Ishikawa (cell line): ENCODE measurements around the gene SFMBT1.

Source experiments
- CEBPB ChIP-seq: IDR thresholded peaks from 2 replicates; pipeline ENCODE4 v1.6.1; 2012
- CREB1 ChIP-seq: IDR thresholded peaks from 2 replicates; pipeline ENCODE4 v1.6.1; 2012; ENCODE audit warnings: low read depth
- EGR1 ChIP-seq: IDR thresholded peaks from 2 replicates; pipeline ENCODE4 v1.6.1; 2012
- EP300 ChIP-seq: IDR thresholded peaks from 2 replicates; pipeline ENCODE4 v1.6.1; 2012; ENCODE audit warnings: borderline replicate concordance
- FOXM1 ChIP-seq: IDR thresholded peaks from 2 replicates; pipeline ENCODE4 v1.6.1; 2012; ENCODE audit warnings: low read depth, borderline replicate concordance
- NFIC ChIP-seq: IDR thresholded peaks from 2 replicates; pipeline ENCODE4 v1.6.1; 2012
- RAD21 ChIP-seq: IDR thresholded peaks from 2 replicates; pipeline ENCODE4 v1.6.1; 2012; ENCODE audit warnings: low read depth
- TAF1 ChIP-seq: IDR thresholded peaks from 2 replicates; pipeline ENCODE4 v1.6.1; 2012; ENCODE audit warnings: low read depth, mild to moderate bottlenecking
- TCF12 ChIP-seq: IDR thresholded peaks from 2 replicates; pipeline ENCODE4 v1.6.1; 2012; ENCODE audit warnings: low read depth
- TEAD4 ChIP-seq: IDR thresholded peaks from 2 replicates; pipeline ENCODE4 v1.6.1; 2012
- USF1 ChIP-seq: IDR thresholded peaks from 2 replicates; pipeline ENCODE4 v1.6.1; 2012
- YY1 ChIP-seq: IDR thresholded peaks from 2 replicates; pipeline ENCODE4 v1.6.1; 2012; ENCODE audit warnings: low read depth
- ZBTB7A ChIP-seq: IDR thresholded peaks from 2 replicates; pipeline ENCODE4 v1.6.1; 2012; ENCODE audit warnings: low read depth
- TF ChIP-seq, protein P1 (sequence below): IDR thresholded peaks from 2 replicates; pipeline ENCODE4 v1.6.1; 2012
- TF ChIP-seq, protein P2 (sequence below): IDR thresholded peaks from 2 replicates; pipeline ENCODE4 v1.6.1; 2012; ENCODE audit warnings: low read depth, mild to moderate bottlenecking

Gene SFMBT1

DNA sequence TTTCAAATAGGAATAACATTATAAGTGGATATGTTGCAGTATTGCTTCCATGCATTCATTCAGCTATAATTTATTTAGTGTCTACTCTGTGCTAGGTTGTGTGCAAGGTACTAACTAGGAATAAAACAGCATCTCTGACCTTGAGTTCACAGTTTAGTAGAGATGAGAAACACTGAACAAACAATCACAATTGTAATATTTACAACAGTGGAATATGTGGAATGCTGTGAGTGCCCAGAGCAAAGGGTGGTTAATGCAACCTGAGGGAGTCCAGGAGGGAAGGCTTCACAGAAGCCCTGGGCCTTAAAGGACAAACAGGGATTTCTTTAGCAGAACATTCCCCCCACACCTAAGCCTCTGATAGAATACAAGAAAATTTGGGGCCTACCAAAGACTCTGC, 13.3 kb downstream of the SFMBT1 start:
- TF ChIP-seq TEAD4 (no peak), CREB1 (no peak), TAF1 (no peak), YY1 (no peak), CEBPB (no peak), EGR1 (no peak), USF1 (no peak), ZBTB7A (no peak), TCF12 (no peak), NFIC (no peak), RAD21 (no peak), EP300 (no peak), FOXM1 (no peak)
- TF ChIP-seq, protein P1, sequence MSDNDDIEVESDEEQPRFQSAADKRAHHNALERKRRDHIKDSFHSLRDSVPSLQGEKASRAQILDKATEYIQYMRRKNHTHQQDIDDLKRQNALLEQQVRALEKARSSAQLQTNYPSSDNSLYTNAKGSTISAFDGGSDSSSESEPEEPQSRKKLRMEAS: no peak
- TF ChIP-seq, protein P2, sequence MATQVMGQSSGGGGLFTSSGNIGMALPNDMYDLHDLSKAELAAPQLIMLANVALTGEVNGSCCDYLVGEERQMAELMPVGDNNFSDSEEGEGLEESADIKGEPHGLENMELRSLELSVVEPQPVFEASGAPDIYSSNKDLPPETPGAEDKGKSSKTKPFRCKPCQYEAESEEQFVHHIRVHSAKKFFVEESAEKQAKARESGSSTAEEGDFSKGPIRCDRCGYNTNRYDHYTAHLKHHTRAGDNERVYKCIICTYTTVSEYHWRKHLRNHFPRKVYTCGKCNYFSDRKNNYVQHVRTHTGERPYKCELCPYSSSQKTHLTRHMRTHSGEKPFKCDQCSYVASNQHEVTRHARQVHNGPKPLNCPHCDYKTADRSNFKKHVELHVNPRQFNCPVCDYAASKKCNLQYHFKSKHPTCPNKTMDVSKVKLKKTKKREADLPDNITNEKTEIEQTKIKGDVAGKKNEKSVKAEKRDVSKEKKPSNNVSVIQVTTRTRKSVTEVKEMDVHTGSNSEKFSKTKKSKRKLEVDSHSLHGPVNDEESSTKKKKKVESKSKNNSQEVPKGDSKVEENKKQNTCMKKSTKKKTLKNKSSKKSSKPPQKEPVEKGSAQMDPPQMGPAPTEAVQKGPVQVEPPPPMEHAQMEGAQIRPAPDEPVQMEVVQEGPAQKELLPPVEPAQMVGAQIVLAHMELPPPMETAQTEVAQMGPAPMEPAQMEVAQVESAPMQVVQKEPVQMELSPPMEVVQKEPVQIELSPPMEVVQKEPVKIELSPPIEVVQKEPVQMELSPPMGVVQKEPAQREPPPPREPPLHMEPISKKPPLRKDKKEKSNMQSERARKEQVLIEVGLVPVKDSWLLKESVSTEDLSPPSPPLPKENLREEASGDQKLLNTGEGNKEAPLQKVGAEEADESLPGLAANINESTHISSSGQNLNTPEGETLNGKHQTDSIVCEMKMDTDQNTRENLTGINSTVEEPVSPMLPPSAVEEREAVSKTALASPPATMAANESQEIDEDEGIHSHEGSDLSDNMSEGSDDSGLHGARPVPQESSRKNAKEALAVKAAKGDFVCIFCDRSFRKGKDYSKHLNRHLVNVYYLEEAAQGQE: no peak

- 0 out of 2 replicates have a peak, but pooled peaks have one; percentile 26 for TF ChIP-seq EGR1
- TF ChIP-seq CEBPB: no peak
These were observed 15.0 kb downstream of the SFMBT1 start for GRCh38 chr3:53030619-53031449.

DNA sequence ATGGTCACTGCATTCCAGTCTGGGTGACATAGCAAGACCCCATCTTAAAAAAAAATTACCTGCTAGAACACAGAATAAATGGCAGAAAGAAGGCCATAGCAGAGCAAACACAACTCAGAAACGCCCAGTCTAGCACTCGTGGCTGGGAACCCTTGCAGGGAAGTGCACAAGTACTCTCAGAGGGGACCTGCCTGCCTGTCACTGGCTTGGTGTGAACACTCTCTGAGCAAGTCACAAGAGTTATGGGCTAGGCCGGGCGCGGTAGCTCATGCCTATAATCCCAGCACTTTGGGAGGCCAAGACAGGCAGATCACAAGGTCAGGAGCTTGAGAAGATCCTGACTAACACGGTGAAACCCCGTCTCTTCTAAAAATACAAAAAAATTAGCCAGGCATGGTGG, 17.2 kb downstream of the SFMBT1 start:
- TF ChIP-seq FOXM1 (no peak), USF1 (no peak), CEBPB (no peak), TCF12 (no peak), CREB1 (no peak)

DNA sequence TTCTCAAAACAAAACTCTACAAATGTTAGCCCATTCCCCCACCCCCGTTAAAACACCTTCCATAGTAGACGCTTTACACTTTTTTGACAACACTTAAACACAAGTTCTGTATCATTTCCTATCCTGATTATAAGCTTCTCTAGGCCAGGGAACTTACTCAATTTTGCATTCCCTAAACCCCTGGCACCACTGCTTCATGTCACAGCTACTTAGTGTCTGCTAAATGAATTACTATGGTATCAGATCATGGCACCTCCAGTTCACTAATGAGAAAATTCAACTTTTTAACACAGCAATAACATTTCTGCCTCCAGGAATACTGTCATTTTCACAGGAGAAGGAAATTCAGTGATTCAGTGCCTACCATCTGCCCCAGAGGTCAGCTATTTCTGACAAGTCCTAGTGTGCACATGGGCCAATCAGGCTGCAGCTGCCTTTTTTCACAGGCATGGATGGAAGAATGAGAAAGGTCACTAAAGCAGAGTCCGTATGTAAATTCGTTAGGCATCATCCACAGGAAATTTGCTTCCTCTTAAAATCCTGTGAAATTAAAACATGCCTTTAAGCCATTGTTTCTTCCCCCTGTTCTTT, 18.5 kb downstream of the SFMBT1 start:
- TF ChIP-seq CREB1 (no peak), EP300 (no peak), FOXM1 (no peak), ZBTB7A (no peak), CEBPB (no peak), TAF1 (no peak), RAD21 (no peak), EGR1 (no peak), YY1 (no peak), USF1 (no peak), TCF12 (no peak), NFIC (no peak), TEAD4 (no peak)
- TF ChIP-seq, protein P1: no peak

- no peak for TF ChIP-seq TCF12
- TF ChIP-seq EP300: no peak
- no peak for TF ChIP-seq YY1
- no peak for TF ChIP-seq ZBTB7A
- no peak for TF ChIP-seq NFIC
- TF ChIP-seq, protein P1: no peak
- no peak for TF ChIP-seq TAF1
- no peak for TF ChIP-seq RAD21
- no peak for TF ChIP-seq TEAD4
- no peak for TF ChIP-seq FOXM1
- TF ChIP-seq EGR1: no peak
- TF ChIP-seq, protein P2: no peak
- no peak for TF ChIP-seq CEBPB
- TF ChIP-seq CREB1: no peak
These were observed 19.3 kb downstream of the SFMBT1 start for GRCh38 chr3:53026382-53027162.
